Coronary artery (tissue), 2 donors: ENCODE data around the gene NRCAM.
"Not testable (repeated sequence)": the region's sequence is repeated elsewhere in the genome, so short reads cannot be mapped to it uniquely, and the experiment has no call there.

ENCODE experiments used
- DNase-seq: peaks from one replicate; pipeline ENCODE4 v3.0.0-alpha.2; 2017; ENCODE audit warnings: low spot score
- H3K27ac ChIP-seq, 2 donors: fragments of 200-600 bp; sonication (generic); one replicate each; pipeline ENCODE4 v1.5.1; 2016 to 2019
- H3K4me3 ChIP-seq: fragments of 200-600 bp; sonication (generic); 2 replicates; pipeline ENCODE4 v1.5.1; 2016; ENCODE audit warnings: mild to moderate bottlenecking, moderate library complexity
- TF ChIP-seq, protein P1 (sequence below): fragments of 200-600 bp; sonication (generic); IDR thresholded peaks from one replicate; pipeline ENCODE4 v1.5.1; 2019; ENCODE audit warnings: antibody characterized with exemption

Gene NRCAM

DNA sequence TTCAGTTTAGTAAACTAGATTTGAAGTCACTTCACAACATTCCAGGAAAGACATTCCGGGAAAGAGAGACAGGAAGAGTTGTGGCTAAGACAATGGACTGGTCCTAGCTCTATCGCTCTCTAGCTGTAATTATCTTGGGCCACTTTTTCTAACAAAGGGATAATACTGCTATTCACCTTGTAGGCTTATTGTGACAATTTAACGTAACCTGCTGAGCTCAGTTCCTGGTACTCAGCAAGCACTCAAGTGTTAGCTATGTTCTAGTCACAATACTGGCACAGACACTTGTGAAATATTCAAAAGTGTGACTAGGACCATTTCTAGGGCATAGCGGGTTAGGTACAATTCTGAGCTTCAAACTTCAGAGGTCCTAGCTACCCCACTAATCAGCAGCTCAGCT is 12.0 kb upstream of the NRCAM start:
- TF ChIP-seq, protein P1, sequence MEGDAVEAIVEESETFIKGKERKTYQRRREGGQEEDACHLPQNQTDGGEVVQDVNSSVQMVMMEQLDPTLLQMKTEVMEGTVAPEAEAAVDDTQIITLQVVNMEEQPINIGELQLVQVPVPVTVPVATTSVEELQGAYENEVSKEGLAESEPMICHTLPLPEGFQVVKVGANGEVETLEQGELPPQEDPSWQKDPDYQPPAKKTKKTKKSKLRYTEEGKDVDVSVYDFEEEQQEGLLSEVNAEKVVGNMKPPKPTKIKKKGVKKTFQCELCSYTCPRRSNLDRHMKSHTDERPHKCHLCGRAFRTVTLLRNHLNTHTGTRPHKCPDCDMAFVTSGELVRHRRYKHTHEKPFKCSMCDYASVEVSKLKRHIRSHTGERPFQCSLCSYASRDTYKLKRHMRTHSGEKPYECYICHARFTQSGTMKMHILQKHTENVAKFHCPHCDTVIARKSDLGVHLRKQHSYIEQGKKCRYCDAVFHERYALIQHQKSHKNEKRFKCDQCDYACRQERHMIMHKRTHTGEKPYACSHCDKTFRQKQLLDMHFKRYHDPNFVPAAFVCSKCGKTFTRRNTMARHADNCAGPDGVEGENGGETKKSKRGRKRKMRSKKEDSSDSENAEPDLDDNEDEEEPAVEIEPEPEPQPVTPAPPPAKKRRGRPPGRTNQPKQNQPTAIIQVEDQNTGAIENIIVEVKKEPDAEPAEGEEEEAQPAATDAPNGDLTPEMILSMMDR = no peak
- Histone ChIP-seq H3K4me3 (no peak overlapping the region), H3K27ac (no peak overlapping the region)
- no peak for DNase-seq

DNA sequence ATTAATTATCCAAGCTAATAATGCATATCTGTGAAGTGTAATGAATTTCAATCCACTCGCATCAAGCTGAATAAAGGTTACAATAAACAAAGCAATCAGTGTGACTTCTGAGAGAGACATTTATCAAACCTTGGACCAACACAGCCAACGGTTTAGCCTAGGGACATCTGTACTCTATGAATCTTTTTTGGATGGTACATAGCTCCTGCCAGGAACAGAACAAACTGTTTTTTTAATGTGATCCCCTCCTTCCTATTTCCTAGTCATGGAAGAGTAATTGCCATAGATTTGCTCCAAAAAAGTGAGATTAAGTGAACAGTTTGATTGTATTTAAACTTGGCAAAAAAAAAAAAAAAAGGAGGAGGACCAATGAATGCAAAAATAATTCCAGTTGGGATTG is 11.2 kb upstream of the NRCAM start:
- Histone ChIP-seq H3K27ac (no peak overlapping the region), H3K4me3 (no peak overlapping the region)
- DNase-seq = no peak
- TF ChIP-seq, protein P1 = no peak

DNA sequence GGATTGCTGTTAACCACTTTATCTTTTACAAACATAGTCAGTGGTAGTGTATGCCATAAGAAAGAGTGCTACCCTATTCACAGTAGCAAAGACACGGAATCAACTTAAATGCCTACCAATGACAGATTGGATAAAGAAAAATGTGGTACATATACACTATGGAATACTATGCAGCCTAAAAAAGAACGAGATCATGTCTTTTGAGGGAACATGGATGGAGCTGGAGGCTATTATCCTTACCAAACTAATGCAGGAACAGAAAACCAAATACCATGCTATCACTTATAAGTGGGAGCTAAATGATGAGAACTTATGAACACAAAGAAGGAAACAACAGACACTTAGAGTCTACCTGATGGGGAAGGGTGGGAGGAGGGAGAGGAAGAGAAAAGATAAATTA is 10.1 kb upstream of the NRCAM start:
- H3K27ac ChIP-seq, DNase-seq, H3K4me3 ChIP-seq: not testable (repeated sequence)

DNA sequence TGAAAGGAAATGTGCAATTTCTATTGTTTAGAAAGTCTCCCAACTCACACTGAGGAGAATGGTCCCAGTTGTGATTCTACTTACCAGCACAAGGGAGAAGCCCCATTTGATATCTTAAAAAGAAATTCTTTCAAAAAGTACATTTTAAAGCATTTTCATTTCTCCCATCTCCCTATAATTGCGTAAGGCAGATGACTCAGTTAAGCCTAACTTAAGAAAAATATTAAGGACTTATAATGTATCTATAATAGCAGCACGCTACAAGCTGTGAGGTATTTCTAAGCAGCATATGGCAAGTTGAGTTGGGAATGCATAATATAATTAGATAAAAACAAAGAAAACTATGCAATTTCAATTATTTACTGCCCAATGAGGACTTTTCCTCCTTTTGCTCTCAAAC is 8.5 kb upstream of the NRCAM start:
- no peak for DNase-seq
- H3K27ac ChIP-seq = no peak overlapping the region
- TF ChIP-seq, protein P1 = no peak
- no peak overlapping the region for H3K4me3 ChIP-seq

DNA sequence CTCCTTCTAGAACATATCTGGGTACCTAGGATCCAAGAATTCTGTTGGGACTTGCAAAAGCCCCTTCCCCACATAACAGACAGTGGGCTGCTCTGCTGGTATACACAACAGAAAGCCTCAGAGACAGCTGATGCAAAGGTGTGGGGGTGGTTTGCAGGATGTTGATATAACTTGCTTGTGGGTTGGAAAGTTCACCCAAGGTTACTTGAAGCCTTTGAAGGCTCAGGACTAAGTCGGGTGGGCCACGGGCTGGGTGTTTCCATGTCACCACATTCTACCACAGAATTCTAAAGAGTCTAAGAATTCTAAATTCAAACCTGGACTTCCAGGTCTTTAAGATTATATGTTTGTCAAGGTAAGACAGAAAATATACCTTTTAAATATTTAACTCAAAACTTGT is 7.4 kb upstream of the NRCAM start:
- TF ChIP-seq, protein P1 = no peak
- Histone ChIP-seq H3K4me3 (no peak overlapping the region), H3K27ac (no peak overlapping the region)
- no peak for DNase-seq

DNA sequence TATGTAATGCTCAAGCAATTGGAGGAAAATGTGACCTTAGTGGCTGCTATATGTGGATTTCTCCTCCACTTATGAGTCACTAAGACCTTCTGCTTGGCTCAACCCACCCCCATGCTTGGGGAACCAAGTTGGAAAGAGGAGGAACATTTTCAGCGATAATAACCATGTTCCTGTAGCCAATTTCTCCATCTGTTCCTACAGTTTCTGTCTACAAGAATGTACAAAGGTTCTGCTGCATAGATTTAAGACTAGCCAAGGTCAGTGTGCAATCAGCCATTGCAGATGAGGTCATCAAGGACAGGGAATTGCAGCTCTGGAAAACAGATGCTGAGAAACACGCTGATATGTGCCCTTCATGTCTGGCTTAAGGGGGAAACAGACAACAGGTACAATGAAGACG is 5.6 kb upstream of the NRCAM start:
- Histone ChIP-seq H3K4me3 (no peak overlapping the region), H3K27ac (no peak overlapping the region)
- TF ChIP-seq, protein P1 = no peak
- DNase-seq = no peak

DNA sequence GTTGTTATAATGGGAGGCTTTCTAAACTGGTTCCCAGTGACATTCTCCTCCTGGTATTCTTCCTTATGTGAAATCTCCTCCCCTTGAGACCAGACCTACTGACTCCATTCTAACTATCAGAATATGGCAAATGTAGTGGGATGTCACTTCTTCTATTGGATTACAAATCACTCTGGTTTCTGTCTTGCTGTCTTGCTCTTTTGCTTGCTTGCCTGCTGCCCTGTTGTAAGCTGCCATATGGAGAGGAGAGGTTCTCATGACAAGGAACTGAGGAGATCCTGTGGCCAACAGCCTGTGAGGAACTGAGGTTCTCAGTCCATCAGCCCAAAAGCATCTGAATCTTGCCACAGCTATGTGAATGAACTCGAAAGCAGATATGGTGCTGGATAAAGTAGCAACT is 4.7 kb upstream of the NRCAM start:
- Histone ChIP-seq H3K4me3 (no peak overlapping the region), H3K27ac (no peak overlapping the region)
- TF ChIP-seq, protein P1 = no peak
- no peak for DNase-seq
